Activated naive CD8-positive, alpha-beta T cell treated with anti-CD3 and anti-CD28 coated beads, Interleukin-2, amount 50 U/mL, for 24 hours (primary cell): ENCODE measurements around the gene G6PC3.

Experiments
- ATAC-seq: fragments of 150-1000 bp; cut with Tn5 transposase; one replicate; pipeline ENCODE4 v1.10.0; 2021
- DNase-seq: peaks from one replicate; pipeline ENCODE4 v3.0.0; 2021
- H3K27ac Mint-ChIP-seq: one replicate; pipeline ENCODE4 v1.8.0; 2021; ENCODE audit warnings: mild to moderate bottlenecking, mixed read lengths
- H3K27me3 Mint-ChIP-seq: one replicate; pipeline ENCODE4 v1.8.0; 2021; ENCODE audit warnings: mixed read lengths
- H3K36me3 Mint-ChIP-seq: one replicate; pipeline ENCODE4 v1.8.0; 2021; ENCODE audit warnings: low read depth, mixed read lengths
- H3K4me1 Mint-ChIP-seq: one replicate; pipeline ENCODE4 v1.8.0; 2021; ENCODE audit warnings: mixed read lengths
- H3K4me3 Mint-ChIP-seq: one replicate; pipeline ENCODE4 v1.8.0; 2021; ENCODE audit warnings: mild to moderate bottlenecking, moderate library complexity, mixed read lengths
- H3K9me3 Mint-ChIP-seq: one replicate; pipeline ENCODE4 v1.8.0; 2021; ENCODE audit warnings: mixed read lengths

The G6PC3 gene

GRCh38 chr17:44102849-44103622 lies 32.5 kb downstream of the G6PC3 start:
- no peak overlapping the region for H3K4me3 Mint-ChIP-seq
- no peak for ATAC-seq
- peak overlapping the region; percentile 29 for H3K27ac Mint-ChIP-seq
- no peaks in the 10 kb centered on the region for H3K27me3 Mint-ChIP-seq
- no peaks in the 10 kb centered on the region for H3K9me3 Mint-ChIP-seq
- peaks cover 3% of the 10 kb centered on the region for H3K36me3 Mint-ChIP-seq
- no peak for DNase-seq
- H3K4me1 Mint-ChIP-seq: peaks cover 4% of the 10 kb centered on the region

GRCh38 chr17:44105483-44105882 lies 34.9 kb downstream of the G6PC3 start:
- no peak overlapping the region for H3K27ac Mint-ChIP-seq
- no peaks in the 10 kb centered on the region for H3K27me3 Mint-ChIP-seq
- no peaks in the 10 kb centered on the region for H3K9me3 Mint-ChIP-seq
- peaks cover 2% of the 10 kb centered on the region for H3K4me1 Mint-ChIP-seq
- DNase-seq (no peak), ATAC-seq (no peak)
- H3K4me3 Mint-ChIP-seq: no peak overlapping the region
- peaks cover 3% of the 10 kb centered on the region for H3K36me3 Mint-ChIP-seq

GRCh38 chr17:44105941-44106340 lies 35.4 kb downstream of the G6PC3 start:
- H3K27me3 Mint-ChIP-seq: no peaks in the 10 kb centered on the region
- no peak for ATAC-seq
- H3K9me3 Mint-ChIP-seq: no peaks in the 10 kb centered on the region
- H3K4me3 Mint-ChIP-seq: no peak overlapping the region
- peaks cover 4% of the 10 kb centered on the region for H3K4me1 Mint-ChIP-seq
- peaks cover 3% of the 10 kb centered on the region for H3K36me3 Mint-ChIP-seq
- no peak for DNase-seq
- H3K27ac Mint-ChIP-seq: no peak overlapping the region

DNA sequence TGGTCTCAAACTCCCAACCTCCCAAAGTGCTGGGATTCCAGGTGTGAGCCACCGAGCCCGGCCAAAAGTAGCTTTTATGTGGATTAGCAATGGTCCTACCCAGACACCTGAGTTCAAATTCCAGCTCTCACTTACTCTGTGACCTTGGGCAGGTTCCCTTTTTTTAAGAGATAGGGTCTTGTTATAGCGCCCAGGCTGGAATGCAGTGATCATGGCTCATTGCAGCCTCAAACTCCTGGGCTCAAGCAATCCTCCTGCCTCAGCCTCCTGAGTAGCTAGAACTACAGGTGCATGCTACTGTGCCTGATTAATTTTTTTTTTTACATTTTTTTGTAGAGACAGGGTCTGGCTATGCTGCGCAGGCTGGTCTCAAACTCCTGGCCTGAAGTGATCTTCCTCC lies 36.3 kb downstream of the G6PC3 start:
- Mint-ChIP-seq H3K9me3 (no peaks in the 10 kb centered on the region), H3K36me3 (peaks cover 3% of the 10 kb centered on the region), H3K27me3 (no peaks in the 10 kb centered on the region), H3K4me1 (peaks cover 11% of the 10 kb centered on the region), H3K4me3 (no peak overlapping the region), H3K27ac (no peak overlapping the region)
- ATAC-seq (no peak), DNase-seq (no peak)

DNA sequence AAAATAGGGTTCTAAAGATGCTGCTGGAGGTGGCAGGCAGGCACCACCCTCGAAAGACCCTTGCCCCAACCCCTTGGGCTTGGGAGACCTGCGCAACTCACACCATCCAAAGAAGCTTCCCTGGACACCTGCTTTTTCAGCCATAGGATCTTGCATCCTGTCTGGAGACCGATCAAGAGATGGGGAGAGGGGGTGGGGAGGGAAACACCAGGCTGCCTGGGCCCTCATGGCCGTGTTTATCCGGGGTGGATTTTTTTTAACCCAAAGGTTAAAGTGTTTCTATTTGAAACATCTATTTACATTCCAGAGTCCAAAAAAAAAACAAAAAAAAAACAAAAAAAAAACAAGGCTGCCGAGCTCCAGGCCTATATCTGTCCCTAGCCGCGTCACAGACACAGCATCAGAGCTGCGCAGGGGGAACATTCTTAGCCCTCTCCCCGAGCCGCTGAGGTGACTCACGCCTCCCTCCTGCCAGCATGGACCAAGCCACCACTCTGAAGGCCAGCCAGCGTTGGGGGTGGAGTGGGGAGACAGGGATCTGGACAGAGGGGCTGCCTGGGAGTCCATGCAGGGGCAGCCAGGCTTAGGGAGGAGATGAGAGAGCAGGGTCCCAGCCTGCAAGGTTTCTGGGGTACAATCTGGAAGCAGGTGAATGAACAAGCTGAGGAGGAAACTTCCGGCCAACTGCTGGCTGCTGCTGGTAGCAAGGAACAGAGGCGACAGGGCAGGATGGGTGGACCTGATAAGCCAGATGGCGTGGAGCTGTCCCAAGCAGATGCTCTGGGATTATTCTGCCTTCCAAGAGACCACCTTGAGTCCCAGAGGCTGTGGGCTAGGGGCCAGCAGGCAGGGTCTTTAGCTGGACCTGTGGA lies 38.1 kb downstream of the G6PC3 start:
- H3K27me3 Mint-ChIP-seq: no peaks in the 10 kb centered on the region
- peaks cover 26% of the 10 kb centered on the region for H3K4me1 Mint-ChIP-seq
- H3K27ac Mint-ChIP-seq: no peak overlapping the region
- DNase-seq (no peak), ATAC-seq (no peak)
- no peak overlapping the region for H3K4me3 Mint-ChIP-seq
- no peaks in the 10 kb centered on the region for H3K36me3 Mint-ChIP-seq
- no peaks in the 10 kb centered on the region for H3K9me3 Mint-ChIP-seq

- no peak for ATAC-seq
- peaks cover 28% of the 10 kb centered on the region for H3K4me1 Mint-ChIP-seq
Measured at GRCh38 chr17:44109312-44109630, 38.7 kb downstream of the G6PC3 start.

GRCh38 chr17:44110011-44110686 lies 39.6 kb downstream of the G6PC3 start:
- ATAC-seq (no peak), DNase-seq (no peak)
- H3K9me3 Mint-ChIP-seq: no peaks in the 10 kb centered on the region
- H3K4me1 Mint-ChIP-seq: peaks cover 28% of the 10 kb centered on the region
- H3K27ac Mint-ChIP-seq: no peak overlapping the region
- H3K27me3 Mint-ChIP-seq: no peaks in the 10 kb centered on the region
- peak overlapping the region; percentile 14 for H3K4me3 Mint-ChIP-seq
- no peaks in the 10 kb centered on the region for H3K36me3 Mint-ChIP-seq

More at GRCh38 chr17:44109312-44109630, 38.7 kb downstream of the G6PC3 start:
- Mint-ChIP-seq H3K27me3 (no peaks in the 10 kb centered on the region), H3K9me3 (no peaks in the 10 kb centered on the region), H3K27ac (no peak overlapping the region), H3K36me3 (no peaks in the 10 kb centered on the region), H3K4me3 (no peak overlapping the region)
- DNase-seq: no peak

GRCh38 chr17:44110823-44111633 lies 40.5 kb downstream of the G6PC3 start:
- DNase-seq: peak; percentile 79
- Mint-ChIP-seq H3K9me3 (no peaks in the 10 kb centered on the region), H3K36me3 (no peaks in the 10 kb centered on the region), H3K4me3 (peak overlapping the region; percentile 50), H3K27me3 (no peaks in the 10 kb centered on the region), H3K27ac (no peak overlapping the region), H3K4me1 (peaks cover 28% of the 10 kb centered on the region)
- ATAC-seq: peak; percentile 82

DNA sequence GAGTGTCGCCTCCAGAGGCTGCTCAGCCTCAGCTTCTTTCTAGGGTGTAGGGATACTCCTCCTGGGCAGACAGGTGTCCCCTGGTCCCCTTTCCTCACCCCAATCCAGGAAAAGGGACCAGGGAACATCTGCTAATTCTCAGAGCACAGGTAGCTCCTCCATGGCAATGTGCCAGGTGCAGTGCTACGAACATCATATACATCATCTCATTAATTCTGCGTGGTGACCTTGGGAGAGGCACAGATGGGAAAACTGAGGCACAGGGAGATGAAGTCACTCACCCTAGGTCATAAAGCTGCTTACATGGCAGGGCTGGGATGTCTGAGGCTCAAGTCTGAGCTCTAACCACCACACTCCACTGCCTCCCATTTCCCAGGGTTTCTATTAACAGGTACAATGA lies 41.2 kb downstream of the G6PC3 start:
- DNase-seq: no peak
- Mint-ChIP-seq H3K36me3 (no peaks in the 10 kb centered on the region), H3K27ac (no peak overlapping the region), H3K9me3 (no peaks in the 10 kb centered on the region), H3K27me3 (no peaks in the 10 kb centered on the region), H3K4me3 (no peak overlapping the region), H3K4me1 (peaks cover 28% of the 10 kb centered on the region)
- no peak for ATAC-seq

GRCh38 chr17:44112284-44113280 lies 42.0 kb downstream of the G6PC3 start:
- H3K27me3 Mint-ChIP-seq: no peaks in the 10 kb centered on the region
- no peaks in the 10 kb centered on the region for H3K9me3 Mint-ChIP-seq
- H3K4me3 Mint-ChIP-seq: no peak overlapping the region
- H3K27ac Mint-ChIP-seq: no peak overlapping the region
- peaks cover 27% of the 10 kb centered on the region for H3K4me1 Mint-ChIP-seq
- H3K36me3 Mint-ChIP-seq: no peaks in the 10 kb centered on the region
- ATAC-seq (no peak), DNase-seq (no peak)

GRCh38 chr17:44113382-44113781 lies 42.8 kb downstream of the G6PC3 start:
- Mint-ChIP-seq H3K9me3 (no peaks in the 10 kb centered on the region), H3K27ac (no peak overlapping the region), H3K36me3 (no peaks in the 10 kb centered on the region), H3K4me1 (peaks cover 26% of the 10 kb centered on the region), H3K27me3 (no peaks in the 10 kb centered on the region), H3K4me3 (no peak overlapping the region)
- ATAC-seq (no peak), DNase-seq (no peak)

DNA sequence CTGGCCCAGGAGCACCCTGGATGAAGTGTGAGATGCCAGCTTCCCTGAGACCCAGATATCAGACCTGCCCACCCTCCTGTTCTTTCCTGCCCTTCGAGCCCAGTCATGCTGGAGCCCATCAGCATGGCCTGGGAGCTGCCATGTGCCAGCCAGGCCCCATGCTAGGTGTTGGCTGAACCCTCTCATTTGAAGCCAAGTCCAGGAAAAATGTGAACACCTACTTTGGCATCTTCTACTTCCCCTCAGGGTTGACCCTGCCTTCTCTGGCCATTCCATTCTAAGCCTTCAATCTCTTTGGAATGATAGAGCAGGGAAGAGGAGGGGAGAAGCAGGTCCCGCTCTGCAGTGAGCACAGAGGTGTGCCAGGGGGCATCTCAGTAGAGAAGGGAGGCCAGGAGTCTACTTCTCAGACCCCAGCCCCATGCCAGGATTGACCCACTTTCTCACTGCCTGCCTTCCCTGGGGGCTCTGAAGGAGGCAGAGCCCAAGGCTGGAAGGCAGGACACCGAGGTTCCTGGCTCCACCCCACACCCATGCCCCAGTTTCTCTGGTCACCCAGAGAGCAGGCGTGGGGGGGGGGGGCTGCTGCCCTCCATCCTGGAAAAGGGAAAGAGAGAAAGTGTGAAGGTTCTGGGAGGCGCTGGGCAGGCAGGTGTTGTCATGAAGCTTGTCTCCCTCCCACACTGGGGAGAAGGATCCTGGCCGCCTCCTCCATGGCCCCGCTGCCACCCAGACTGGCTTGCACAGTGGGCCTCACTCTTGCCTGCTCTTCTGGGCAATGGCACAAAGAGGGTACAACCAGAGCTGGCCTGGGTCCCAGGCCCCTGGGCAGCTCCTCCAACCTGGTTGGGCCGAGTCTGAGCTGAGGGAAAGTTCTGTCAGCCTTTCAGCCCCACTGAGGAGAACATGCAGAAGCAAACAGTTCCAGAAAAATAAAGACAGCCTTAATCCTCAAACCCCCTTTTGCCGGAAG lies 43.6 kb downstream of the G6PC3 start:
- Mint-ChIP-seq H3K27ac (no peak overlapping the region), H3K27me3 (no peaks in the 10 kb centered on the region), H3K4me1 (peaks cover 26% of the 10 kb centered on the region), H3K36me3 (no peaks in the 10 kb centered on the region), H3K9me3 (no peaks in the 10 kb centered on the region), H3K4me3 (no peak overlapping the region)
- ATAC-seq: no peak
- DNase-seq: no peak
